Peyer's patch (tissue), 4 donors: ENCODE data around the gene CXCL1.

ENCODE experiments used
- POLR2A ChIP-seq, 2 donors: fragments of 450-650 bp; IDR thresholded peaks; one replicate each; pipeline ENCODE4 v1.5.1; 2017; ENCODE audit warnings: antibody characterized with exemption in 2 of 2, mild to moderate bottlenecking in 2 of 2, moderate library complexity in 2 of 2
- TF ChIP-seq, protein P1 (sequence below), 6 experiments: fragments of 450-650 bp in 4 of 6; fragments of 200-600 bp in 2 of 6; sonication (generic) in 1 of 6; IDR thresholded peaks; one replicate each; pipeline ENCODE4 v1.5.1; 2017 to 2019; ENCODE audit warnings: antibody characterized with exemption in 6 of 6, mild to moderate bottlenecking in 3 of 6, moderate library complexity in 1 of 6

DNA sequence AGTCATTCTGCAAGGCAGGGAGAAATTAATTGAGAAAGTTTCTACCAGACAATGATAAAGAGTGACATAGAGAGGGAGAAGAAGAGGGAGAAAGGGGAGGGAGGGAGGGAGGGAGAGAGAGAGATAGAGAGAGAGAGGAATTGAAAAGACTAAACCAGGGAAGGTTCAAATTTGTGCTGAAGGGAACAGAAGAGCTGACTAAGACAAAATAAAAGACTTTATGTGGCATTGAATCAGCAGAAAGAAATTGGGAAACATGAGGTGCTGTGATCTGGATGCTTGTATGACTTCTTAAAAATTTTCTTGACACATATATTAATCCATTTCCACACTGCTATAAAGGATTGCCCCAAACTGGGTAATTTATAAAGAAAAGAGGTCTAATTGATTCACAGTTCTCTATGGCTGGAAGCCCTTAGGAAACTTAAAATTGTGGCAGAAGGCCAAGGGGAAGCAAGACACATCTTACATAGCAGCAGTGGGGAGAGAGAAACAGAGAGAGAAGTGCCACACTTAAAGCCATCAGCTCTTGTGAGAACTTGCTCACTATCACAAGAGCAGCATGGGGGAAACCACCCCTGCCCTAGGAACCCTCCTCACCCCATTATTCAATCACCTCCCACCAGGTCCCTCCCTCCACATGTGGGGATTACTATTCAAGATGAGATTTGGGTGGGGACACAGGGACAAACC lies 46.2 kb upstream of the CXCL1 start:
- TF ChIP-seq, protein P1, sequence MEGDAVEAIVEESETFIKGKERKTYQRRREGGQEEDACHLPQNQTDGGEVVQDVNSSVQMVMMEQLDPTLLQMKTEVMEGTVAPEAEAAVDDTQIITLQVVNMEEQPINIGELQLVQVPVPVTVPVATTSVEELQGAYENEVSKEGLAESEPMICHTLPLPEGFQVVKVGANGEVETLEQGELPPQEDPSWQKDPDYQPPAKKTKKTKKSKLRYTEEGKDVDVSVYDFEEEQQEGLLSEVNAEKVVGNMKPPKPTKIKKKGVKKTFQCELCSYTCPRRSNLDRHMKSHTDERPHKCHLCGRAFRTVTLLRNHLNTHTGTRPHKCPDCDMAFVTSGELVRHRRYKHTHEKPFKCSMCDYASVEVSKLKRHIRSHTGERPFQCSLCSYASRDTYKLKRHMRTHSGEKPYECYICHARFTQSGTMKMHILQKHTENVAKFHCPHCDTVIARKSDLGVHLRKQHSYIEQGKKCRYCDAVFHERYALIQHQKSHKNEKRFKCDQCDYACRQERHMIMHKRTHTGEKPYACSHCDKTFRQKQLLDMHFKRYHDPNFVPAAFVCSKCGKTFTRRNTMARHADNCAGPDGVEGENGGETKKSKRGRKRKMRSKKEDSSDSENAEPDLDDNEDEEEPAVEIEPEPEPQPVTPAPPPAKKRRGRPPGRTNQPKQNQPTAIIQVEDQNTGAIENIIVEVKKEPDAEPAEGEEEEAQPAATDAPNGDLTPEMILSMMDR (IDR thresholded peaks at IDR 0.05): no peak
- TF ChIP-seq POLR2A (IDR thresholded peaks at IDR 0.05): no peak
